Activated CD4-positive, alpha-beta memory T cell treated with anti-CD3 and anti-CD28 coated beads, Interleukin-2, amount 10 ng/mL, durations not matched to agents 7 days and 5 days (primary cell): ENCODE measurements around the gene BOLA2. TPM values are rescaled to one million over a fixed set of nuclear protein-coding genes. Genes with fewer than 3 reads are reported as not detected.
A peak's percentile ranks its signal among the peaks of the same experiment; 100 is the strongest.
"Not testable (repeated sequence)": the region's sequence is repeated elsewhere in the genome, so short reads cannot be mapped to it uniquely, and the experiment has no call there.

Experiments used
- CTCF ChIA-PET: fragments of 350-600 bp; sonication (Branson Sonifier 250); formaldehyde crosslinking; loops from one replicate; lab custom pipeline; 2021; ENCODE audit warnings: antibody characterized with exemption, inconsistent platforms; lab: Charles Lee
- POLR2A ChIA-PET: fragments of 350-600 bp; sonication (Branson Sonifier 250); formaldehyde crosslinking; loops from one replicate; lab custom pipeline; 2021; ENCODE audit warnings: antibody characterized with exemption; lab: Charles Lee
- DNase-seq: peaks from one replicate; pipeline ENCODE4 v3.0.0-alpha.2; 2020
- H3K27ac Mint-ChIP-seq: one replicate; pipeline ENCODE4 v1.8.0; 2021; ENCODE audit warnings: mild to moderate bottlenecking, mixed read lengths
- H3K27me3 Mint-ChIP-seq: one replicate; pipeline ENCODE4 v1.8.0; 2021; ENCODE audit warnings: mixed read lengths
- H3K36me3 Mint-ChIP-seq: one replicate; pipeline ENCODE4 v1.8.0; 2021; ENCODE audit warnings: low read depth, mixed read lengths
- H3K4me1 Mint-ChIP-seq: one replicate; pipeline ENCODE4 v1.8.0; 2021; ENCODE audit warnings: mixed read lengths
- H3K4me3 Mint-ChIP-seq: one replicate; pipeline ENCODE4 v1.8.0; 2021; ENCODE audit warnings: mild to moderate bottlenecking, mixed read lengths
- H3K9me3 Mint-ChIP-seq: one replicate; pipeline ENCODE4 v1.8.0; 2021; ENCODE audit warnings: mixed read lengths
- total RNA-seq, 2 experiments: library from RNA; stranded (reverse); gene quantifications; one replicate each; pipeline ENCODE4 v1.2.3, GENCODE V29; 2021

The BOLA2 gene
- total RNA-seq: 10 to 100 TPM in 1 of 2 experiments, 1 to 10 TPM in 1; 9.2 to 11.7 TPM

- H3K27me3 Mint-ChIP-seq, H3K4me1 Mint-ChIP-seq, CTCF ChIA-PET, H3K9me3 Mint-ChIP-seq, DNase-seq, H3K36me3 Mint-ChIP-seq, H3K4me3 Mint-ChIP-seq, H3K27ac Mint-ChIP-seq, POLR2A ChIA-PET: not testable (repeated sequence)
Measured at GRCh38 chr16:29454269-29454668, at the start of gene BOLA2, which contains the start of gene SLX1B. BOLA2 (minus strand) TSS chr16:29454351; CDS start chr16:29454253, 98 bp downstream. SLX1B (plus strand) TSS chr16:29454533.

- H3K27me3 Mint-ChIP-seq, H3K9me3 Mint-ChIP-seq, H3K27ac Mint-ChIP-seq, CTCF ChIA-PET, H3K36me3 Mint-ChIP-seq, POLR2A ChIA-PET, DNase-seq, H3K4me3 Mint-ChIP-seq, H3K4me1 Mint-ChIP-seq: not testable (repeated sequence)
Measured at GRCh38 chr16:29482276-29482675, 28.1 kb upstream of the BOLA2 start.

DNA sequence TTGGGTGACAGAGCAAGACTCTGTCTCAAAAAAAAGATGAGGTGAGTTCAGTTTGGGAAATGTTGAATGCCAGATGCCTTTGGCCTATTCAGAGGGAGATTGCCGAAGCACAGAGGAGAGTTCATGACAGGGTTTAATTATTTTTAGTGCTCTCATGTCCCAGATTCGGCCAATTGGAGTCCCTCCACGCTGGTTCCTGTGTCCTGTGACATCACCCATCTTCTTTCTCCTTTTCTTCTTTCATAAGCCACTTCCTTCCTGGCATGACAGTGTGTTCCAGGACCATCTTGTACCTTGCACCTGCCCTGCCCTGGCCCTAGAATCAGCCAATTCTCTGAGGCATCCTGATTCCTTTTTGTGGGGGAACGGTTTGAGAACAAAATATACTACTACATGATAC, 17.9 kb upstream of the BOLA2 start:
- H3K36me3 Mint-ChIP-seq: not testable (repeated sequence)

DNA sequence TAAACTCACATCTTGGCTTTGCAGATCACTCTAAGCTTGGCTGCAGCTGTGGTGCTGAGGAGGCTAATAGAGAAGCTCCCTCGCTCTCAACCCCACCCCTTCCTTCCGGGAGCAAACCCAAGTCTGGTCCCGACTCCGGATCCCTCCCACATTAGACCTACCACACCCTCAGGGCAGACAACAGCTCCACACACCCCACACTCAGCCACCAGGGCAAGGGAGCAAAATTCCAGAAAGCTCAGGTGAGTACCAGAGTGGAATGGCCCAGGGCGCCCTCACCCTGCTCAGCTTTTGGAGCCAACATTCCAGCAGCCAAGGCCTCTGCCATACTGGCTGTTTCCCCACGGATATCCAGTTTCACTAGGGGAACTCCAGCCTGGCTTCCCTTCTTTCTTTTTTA, 15.5 kb upstream of the BOLA2 start:
- H3K36me3 Mint-ChIP-seq, H3K9me3 Mint-ChIP-seq, H3K27me3 Mint-ChIP-seq, CTCF ChIA-PET, POLR2A ChIA-PET, H3K4me1 Mint-ChIP-seq, H3K4me3 Mint-ChIP-seq: not testable (repeated sequence)
- peak; percentile 48 for DNase-seq
- H3K27ac Mint-ChIP-seq: peak overlapping the region; percentile 31

More for the DNA sequence above, 17.9 kb upstream of the BOLA2 start:
- H3K4me3 Mint-ChIP-seq, H3K9me3 Mint-ChIP-seq, POLR2A ChIA-PET, H3K27me3 Mint-ChIP-seq, H3K4me1 Mint-ChIP-seq, DNase-seq, H3K27ac Mint-ChIP-seq, CTCF ChIA-PET: not testable (repeated sequence)

GRCh38 chr16:29467654-29468366, 13.7 kb upstream of the BOLA2 start:
- H3K27me3 Mint-ChIP-seq, H3K36me3 Mint-ChIP-seq, H3K9me3 Mint-ChIP-seq, H3K27ac Mint-ChIP-seq, POLR2A ChIA-PET, DNase-seq, H3K4me3 Mint-ChIP-seq, H3K4me1 Mint-ChIP-seq, CTCF ChIA-PET: not testable (repeated sequence)

GRCh38 chr16:29466904-29467303, 12.8 kb upstream of the BOLA2 start:
- POLR2A ChIA-PET, H3K4me1 Mint-ChIP-seq, H3K9me3 Mint-ChIP-seq, H3K4me3 Mint-ChIP-seq, H3K36me3 Mint-ChIP-seq, H3K27me3 Mint-ChIP-seq, DNase-seq, H3K27ac Mint-ChIP-seq, CTCF ChIA-PET: not testable (repeated sequence)

GRCh38 chr16:29465985-29466824, 12.1 kb upstream of the BOLA2 start:
- CTCF ChIA-PET, POLR2A ChIA-PET: not testable (repeated sequence)

GRCh38 chr16:29460647-29461030, 6.5 kb upstream of the BOLA2 start:
- H3K27ac Mint-ChIP-seq, H3K4me3 Mint-ChIP-seq, H3K36me3 Mint-ChIP-seq, POLR2A ChIA-PET, H3K9me3 Mint-ChIP-seq, H3K4me1 Mint-ChIP-seq, DNase-seq, CTCF ChIA-PET, H3K27me3 Mint-ChIP-seq: not testable (repeated sequence)

More at GRCh38 chr16:29465985-29466824, 12.1 kb upstream of the BOLA2 start:
- DNase-seq, H3K4me1 Mint-ChIP-seq, H3K27ac Mint-ChIP-seq, H3K27me3 Mint-ChIP-seq, H3K9me3 Mint-ChIP-seq, H3K4me3 Mint-ChIP-seq, H3K36me3 Mint-ChIP-seq: not testable (repeated sequence)

GRCh38 chr16:29459706-29460646, 5.8 kb upstream of the BOLA2 start, which contains the start of gene SULT1A4:
SULT1A4 (plus strand) TSS chr16:29459913; CDS start chr16:29461386, 1,473 bp downstream.
- DNase-seq, H3K9me3 Mint-ChIP-seq, H3K27me3 Mint-ChIP-seq, H3K4me3 Mint-ChIP-seq, CTCF ChIA-PET, H3K4me1 Mint-ChIP-seq, H3K36me3 Mint-ChIP-seq, POLR2A ChIA-PET, H3K27ac Mint-ChIP-seq: not testable (repeated sequence)

DNA sequence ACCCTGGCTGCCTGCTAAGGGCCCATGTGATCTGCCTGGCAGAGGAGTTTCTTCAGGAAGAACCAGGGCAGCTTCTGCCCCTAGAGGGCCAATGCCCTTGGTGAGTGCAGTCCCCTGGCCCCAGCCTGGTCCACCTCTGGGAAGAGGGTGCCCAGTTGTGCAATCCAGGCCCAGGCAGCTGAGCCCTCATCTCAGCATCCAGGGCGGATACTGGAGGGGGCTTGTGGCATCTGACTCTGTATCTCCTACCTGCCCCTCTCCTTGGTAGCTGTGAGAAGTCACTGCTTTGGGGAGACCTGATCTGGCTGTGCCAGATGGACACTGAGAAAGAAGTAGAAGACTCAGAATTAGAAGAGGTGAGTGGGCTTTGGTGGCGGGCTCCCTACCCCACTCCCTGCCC, 3.5 kb upstream of the BOLA2 start:
- DNase-seq, CTCF ChIA-PET, H3K9me3 Mint-ChIP-seq, H3K4me3 Mint-ChIP-seq, H3K4me1 Mint-ChIP-seq, H3K27me3 Mint-ChIP-seq, H3K27ac Mint-ChIP-seq, POLR2A ChIA-PET, H3K36me3 Mint-ChIP-seq: not testable (repeated sequence)

- H3K27me3 Mint-ChIP-seq, H3K9me3 Mint-ChIP-seq, CTCF ChIA-PET, H3K4me3 Mint-ChIP-seq, DNase-seq, H3K27ac Mint-ChIP-seq, H3K36me3 Mint-ChIP-seq, POLR2A ChIA-PET, H3K4me1 Mint-ChIP-seq: not testable (repeated sequence)
Measured at GRCh38 chr16:29454828-29455227, 677 bp upstream of the BOLA2 start.

GRCh38 chr16:29453754-29454153, 397 bp downstream of the BOLA2 start:
- H3K36me3 Mint-ChIP-seq, H3K27me3 Mint-ChIP-seq, DNase-seq, H3K4me1 Mint-ChIP-seq, H3K27ac Mint-ChIP-seq, POLR2A ChIA-PET, CTCF ChIA-PET, H3K9me3 Mint-ChIP-seq, H3K4me3 Mint-ChIP-seq: not testable (repeated sequence)

DNA sequence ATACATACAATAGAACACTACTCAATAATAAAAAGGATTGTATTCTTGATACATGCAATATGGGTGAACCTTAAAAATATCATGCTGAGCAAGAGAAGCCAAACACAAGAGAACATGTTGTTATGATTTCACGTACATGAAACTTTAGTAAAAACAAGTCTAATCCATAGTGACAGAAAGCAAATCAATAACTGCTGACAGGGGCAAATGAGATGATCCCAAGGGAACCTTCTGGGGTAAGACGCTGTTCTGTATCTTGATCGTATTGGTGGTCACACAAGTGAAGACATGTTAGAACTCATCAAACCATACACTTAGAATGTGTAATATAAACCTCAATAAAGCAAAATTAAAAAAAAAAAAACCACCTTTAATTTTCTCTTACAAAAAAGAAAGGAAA, 28.8 kb downstream of the BOLA2 start:
- POLR2A ChIA-PET, H3K9me3 Mint-ChIP-seq, H3K27me3 Mint-ChIP-seq, H3K27ac Mint-ChIP-seq, H3K4me3 Mint-ChIP-seq, DNase-seq, CTCF ChIA-PET: not testable (repeated sequence)
- peaks cover 14% of the 10 kb centered on the region for H3K4me1 Mint-ChIP-seq
- peaks cover 17% of the 10 kb centered on the region for H3K36me3 Mint-ChIP-seq
